HepG2 (cell line): ENCODE results near the gene CFAP46. TPM values are rescaled to one million over a fixed set of nuclear protein-coding genes. Genes with fewer than 3 reads are reported as not detected.

Source experiments
- ATAC-seq: fragments of 200-7000 bp; cut with Tn5 transposase; 3 replicates; pipeline ENCODE4 v1.9.1; 2020; ENCODE audit warnings: mild to moderate bottlenecking, moderate library complexity
- BruUV-seq: library from RNA; stranded (reverse); fragments of 400-500 nt; replicated peaks from 2 replicates; lab custom pipeline; 2021; lab: Mats Ljungman, UMichigan
- CTCF ChIA-PET: fragments of 300-600 bp; formaldehyde crosslinking; extraction: SDS; loops from one replicate; lab custom pipeline; 2021; ENCODE audit warnings: low total read pairs, inconsistent platforms, low intra/inter-chr PET ratio; lab: Yijun Ruan, JAX
- POLR2A ChIA-PET: fragments of 350-600 bp; sonication (Branson Sonifier 250); formaldehyde crosslinking; loops from one replicate; lab custom pipeline; 2020; ENCODE audit warnings: antibody characterized with exemption, inconsistent platforms; lab: Yijun Ruan, JAX
- DNase-seq: peaks from one replicate; pipeline ENCODE4 v3.0.0-alpha.2; 2015; ENCODE audit warnings: low spot score
- FAIRE-seq: peaks from 3 replicates; lab custom pipeline; 2011; peaks lifted over from hg19 to GRCh38; lab: Jason Lieb, UNC
- H2AFZ ChIP-seq: one replicate; pipeline ENCODE4 v1.6.1; 2011; ENCODE audit warnings: low read length, inconsistent platforms
- H3K27ac ChIP-seq: fragments of 300-600 bp; 3 replicates; pipeline ENCODE4 v1.8.0; 2011; ENCODE audit warnings: mixed run types, mild to moderate bottlenecking, mixed read lengths, low read length, inconsistent platforms; ENCODE audit not compliant: insufficient read depth; ENCODE audit errors: extremely low read length
- H3K27me3 ChIP-seq, 2 experiments: fragments of 200-600 bp in 1 of 2; 2 replicates in 1 of 2; 3 replicates in 1 of 2; pipeline versions ENCODE4 v1.6.0 to v1.8.0; 2011; ENCODE audit warnings: low read length in 2 of 2, mild to moderate bottlenecking in 2 of 2, moderate library complexity in 2 of 2, inconsistent platforms in 1 of 2; ENCODE audit not compliant: insufficient read depth in 2 of 2, control insufficient read depth in 1 of 2
- H3K36me3 ChIP-seq, 2 experiments: fragments of 200-600 bp in 1 of 2; replicated peaks in 1 of 2; 2 replicates in 1 of 2; 3 replicates in 1 of 2; pipeline versions ENCODE4 v1.5.1 to v1.8.0; 2011; ENCODE audit warnings: low read length in 2 of 2, inconsistent platforms in 1 of 2; ENCODE audit not compliant: insufficient read depth in 2 of 2, control insufficient read depth in 1 of 2
- H3K4me1 ChIP-seq: 2 replicates; pipeline ENCODE4 v1.5.1; 2012; ENCODE audit warnings: low read length, inconsistent platforms; ENCODE audit not compliant: insufficient read depth
- H3K4me2 ChIP-seq: 2 replicates; pipeline ENCODE4 v1.6.0; 2011; ENCODE audit warnings: low read depth, low read length, inconsistent platforms
- H3K4me3 ChIP-seq, 3 experiments: fragments of 200-600 bp in 1 of 3; sonication (generic), shearing (Covaris generic) in 1 of 3; replicated peaks in 1 of 3; 2 replicates each; pipeline ENCODE4 v1.5.1; 2011 to 2016; ENCODE audit warnings: low read length in 3 of 3, inconsistent platforms in 2 of 3, low read depth in 2 of 3, mild to moderate bottlenecking in 2 of 3, control low read depth in 1 of 3, mixed read lengths in 1 of 3; ENCODE audit not compliant: insufficient read depth in 1 of 3
- H3K79me2 ChIP-seq: one replicate; pipeline ENCODE4 v1.6.1; 2011; ENCODE audit warnings: low read length, inconsistent platforms; ENCODE audit not compliant: insufficient read depth
- H3K9ac ChIP-seq: 2 replicates; pipeline ENCODE4 v1.6.0; 2011; ENCODE audit warnings: mild to moderate bottlenecking, low read depth, low read length, inconsistent platforms; ENCODE audit not compliant: insufficient read depth
- H3K9me3 ChIP-seq: 2 replicates; pipeline ENCODE4 v1.5.1; 2012; ENCODE audit warnings: mild to moderate bottlenecking, low read length
- H4K20me1 ChIP-seq: 2 replicates; pipeline ENCODE4 v1.6.0; 2011; ENCODE audit warnings: inconsistent platforms, mild to moderate bottlenecking, low read length, moderate library complexity; ENCODE audit not compliant: insufficient read depth
- SIX4 ChIP-seq: sonication (generic); formaldehyde crosslinking; IDR thresholded peaks from 2 replicates; pipeline ENCODE4 v1.4.0; 2020; ENCODE audit warnings: missing genetic modification reagents
- SMC3 ChIP-seq: IDR thresholded peaks from 2 replicates; pipeline ENCODE4 v1.6.1; 2011; ENCODE audit warnings: low read length, improper control_type of control experiment
- YEATS4 ChIP-seq: sonication (generic); formaldehyde crosslinking; IDR thresholded peaks from 2 replicates; pipeline ENCODE4 v1.4.0; 2020; ENCODE audit warnings: missing genetic modification reagents, borderline replicate concordance
- ZFAT ChIP-seq: sonication (generic); formaldehyde crosslinking; conservative IDR thresholded peaks from 2 replicates; pipeline ENCODE4 v1.8.1; 2023; ENCODE audit warnings: missing genetic modification reagents, inconsistent platforms
- ZMYM2 ChIP-seq: sonication (generic); formaldehyde crosslinking; IDR thresholded peaks from 2 replicates; pipeline ENCODE4 v1.8.0; 2022; ENCODE audit warnings: mild to moderate bottlenecking, missing genetic modification reagents
- ZNF501 ChIP-seq: sonication (generic); formaldehyde crosslinking; IDR thresholded peaks from 2 replicates; pipeline ENCODE4 v1.5.1; 2020; ENCODE audit warnings: mild to moderate bottlenecking, moderate library complexity, missing genetic modification reagents
- WGBS: methylation state at CpG from one replicate; pipeline ENCODE4 v1.1.6; 2017; ENCODE audit warnings: low lambda C conversion rate; 5-methylcytosine and 5-hydroxymethylcytosine counted together
- in situ Hi-C: cut with HindIII; loops from 2 replicates; pipeline ENCODE4 v1.10.0; 2017; ENCODE audit warnings: low pct_unique_long_range_greater_than_20kb; ENCODE audit not compliant: extremely low pct_ligation_motif_present
- intact Hi-C: fragments of 100-400 bp; cut with micrococcal nuclease; formaldehyde crosslinking; loops from one replicate; pipeline ENCODE4 v1.10.0; 2022; ENCODE audit not compliant: unreplicated experiment
- polyA plus RNA-seq, 8 experiments: library from polyadenylated mRNA; depleted of rRNA in 3 of 8; stranded (reverse) in 7 of 8; unstranded in 1 of 8; fragments of >200 nt; fragmentation: Illumina TruSeq in 4 of 8; extraction: Trizol in 4 of 8; gene quantifications; 2 replicates each; pipeline versions ENCODE4 v1.2.1 to v1.2.3, GENCODE V29; 2011 to 2016; ENCODE audit warnings: low read depth in 4 of 8, missing spikeins in 1 of 8, mixed read lengths in 1 of 8; ENCODE audit not compliant: insufficient read depth in 1 of 8
- total RNA-seq, 5 experiments: library from RNA; depleted of rRNA; stranded (reverse); fragments of >200 nt; fragmentation: Illumina TruSeq; extraction: Trizol; gene quantifications; 2 replicates each; pipeline ENCODE4 v1.2.3, GENCODE V29; 2016; ENCODE audit warnings: low read depth in 1 of 5
- TF ChIP-seq, protein P1 (sequence below): sonication (generic); formaldehyde crosslinking; IDR thresholded peaks from 2 replicates; pipeline ENCODE4 v1.4.0; 2020; ENCODE audit warnings: missing genetic modification reagents
- TF ChIP-seq, protein P2 (sequence below): sonication (generic); formaldehyde crosslinking; IDR thresholded peaks from 2 replicates; pipeline ENCODE4 v1.4.0; 2020; ENCODE audit warnings: missing genetic modification reagents, borderline replicate concordance
- TF ChIP-seq, protein P3 (sequence below): sonication (generic); formaldehyde crosslinking; IDR thresholded peaks from 2 replicates; pipeline ENCODE4 v1.4.0; 2020; ENCODE audit warnings: low read depth, missing genetic modification reagents

Gene CFAP46
- total and polyA plus RNA-seq, 2 of the 13 experiments (the other 11 are each of a cell fraction or from before 2014, with no cell fraction given): 0.24 to 0.84 TPM

DNA sequence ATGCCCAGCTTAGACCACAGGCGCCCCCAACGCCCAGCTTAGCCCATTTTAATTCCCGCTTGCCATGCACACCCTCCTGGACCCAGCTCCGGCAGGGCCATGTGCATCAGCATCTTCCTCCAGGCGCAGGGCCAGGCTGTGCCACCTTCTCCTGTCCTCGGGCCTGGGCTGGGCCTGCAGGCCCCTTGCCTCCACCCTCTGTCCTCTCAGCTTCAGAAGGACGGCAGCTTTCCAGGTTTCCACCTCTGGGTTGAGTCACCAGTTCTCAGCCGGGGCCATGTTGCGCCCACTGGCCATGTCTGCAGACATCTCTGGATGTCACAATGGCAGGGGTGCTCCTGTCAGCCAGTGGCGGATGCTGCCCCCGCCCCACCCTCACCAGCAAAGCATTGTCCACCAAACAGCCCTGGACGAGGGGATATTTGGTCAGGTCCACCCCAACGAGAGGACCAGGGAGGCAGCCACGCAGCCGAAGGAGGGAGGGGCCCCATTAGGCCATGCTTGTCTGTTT, 97.3 kb downstream of the CFAP46 start:
- no peak for DNase-seq
- no peaks in the 10 kb centered on the region for H4K20me1 ChIP-seq
- no peak for ATAC-seq
- H3K9me3 ChIP-seq: peaks cover 18% of the 10 kb centered on the region
- no peak overlapping the region for H3K27ac ChIP-seq
- intact Hi-C loops: no loop called here
- H3K36me3 ChIP-seq: no peaks in the 10 kb centered on the region
- H3K4me2 ChIP-seq: no peak overlapping the region
- H2AFZ ChIP-seq: no peak overlapping the region
- FAIRE-seq: no peak
- WGBS: 40% methylated on average over 9 of the region's 15 CpGs
- in situ Hi-C loops: no loop called here
- BruUV-seq: no TSS peak
- no peaks in the 10 kb centered on the region for H3K79me2 ChIP-seq
- peaks cover 9% of the 10 kb centered on the region; the same call in 1 of the 2 replicates for H3K4me1 ChIP-seq
- TF ChIP-seq, protein P1, sequence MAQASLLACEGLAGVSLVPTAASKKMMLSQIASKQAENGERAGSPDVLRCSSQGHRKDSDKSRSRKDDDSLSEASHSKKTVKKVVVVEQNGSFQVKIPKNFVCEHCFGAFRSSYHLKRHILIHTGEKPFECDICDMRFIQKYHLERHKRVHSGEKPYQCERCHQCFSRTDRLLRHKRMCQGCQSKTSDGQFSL (CRISPR knock-in tag): no peak
- TF ChIP-seq, protein P2, sequence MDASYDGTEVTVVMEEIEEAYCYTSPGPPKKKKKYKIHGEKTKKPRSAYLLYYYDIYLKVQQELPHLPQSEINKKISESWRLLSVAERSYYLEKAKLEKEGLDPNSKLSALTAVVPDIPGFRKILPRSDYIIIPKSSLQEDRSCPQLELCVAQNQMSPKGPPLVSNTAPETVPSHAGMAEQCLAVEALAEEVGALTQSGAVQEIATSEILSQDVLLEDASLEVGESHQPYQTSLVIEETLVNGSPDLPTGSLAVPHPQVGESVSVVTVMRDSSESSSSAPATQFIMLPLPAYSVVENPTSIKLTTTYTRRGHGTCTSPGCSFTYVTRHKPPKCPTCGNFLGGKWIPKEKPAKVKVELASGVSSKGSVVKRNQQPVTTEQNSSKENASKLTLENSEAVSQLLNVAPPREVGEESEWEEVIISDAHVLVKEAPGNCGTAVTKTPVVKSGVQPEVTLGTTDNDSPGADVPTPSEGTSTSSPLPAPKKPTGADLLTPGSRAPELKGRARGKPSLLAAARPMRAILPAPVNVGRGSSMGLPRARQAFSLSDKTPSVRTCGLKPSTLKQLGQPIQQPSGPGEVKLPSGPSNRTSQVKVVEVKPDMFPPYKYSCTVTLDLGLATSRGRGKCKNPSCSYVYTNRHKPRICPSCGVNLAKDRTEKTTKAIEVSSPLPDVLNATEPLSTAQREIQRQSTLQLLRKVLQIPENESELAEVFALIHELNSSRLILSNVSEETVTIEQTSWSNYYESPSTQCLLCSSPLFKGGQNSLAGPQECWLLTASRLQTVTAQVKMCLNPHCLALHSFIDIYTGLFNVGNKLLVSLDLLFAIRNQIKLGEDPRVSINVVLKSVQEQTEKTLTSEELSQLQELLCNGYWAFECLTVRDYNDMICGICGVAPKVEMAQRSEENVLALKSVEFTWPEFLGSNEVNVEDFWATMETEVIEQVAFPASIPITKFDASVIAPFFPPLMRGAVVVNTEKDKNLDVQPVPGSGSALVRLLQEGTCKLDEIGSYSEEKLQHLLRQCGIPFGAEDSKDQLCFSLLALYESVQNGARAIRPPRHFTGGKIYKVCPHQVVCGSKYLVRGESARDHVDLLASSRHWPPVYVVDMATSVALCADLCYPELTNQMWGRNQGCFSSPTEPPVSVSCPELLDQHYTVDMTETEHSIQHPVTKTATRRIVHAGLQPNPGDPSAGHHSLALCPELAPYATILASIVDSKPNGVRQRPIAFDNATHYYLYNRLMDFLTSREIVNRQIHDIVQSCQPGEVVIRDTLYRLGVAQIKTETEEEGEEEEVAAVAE (CRISPR knock-in tag): no peak
- no peak for TF ChIP-seq ZNF501 (CRISPR knock-in tag)
- TF ChIP-seq SMC3: no peak
- TF ChIP-seq SIX4 (CRISPR knock-in tag): no peak
- TF ChIP-seq ZFAT: no peak
- TF ChIP-seq YEATS4 (CRISPR knock-in tag): no peak
- TF ChIP-seq ZMYM2: no peak
- TF ChIP-seq, protein P3, sequence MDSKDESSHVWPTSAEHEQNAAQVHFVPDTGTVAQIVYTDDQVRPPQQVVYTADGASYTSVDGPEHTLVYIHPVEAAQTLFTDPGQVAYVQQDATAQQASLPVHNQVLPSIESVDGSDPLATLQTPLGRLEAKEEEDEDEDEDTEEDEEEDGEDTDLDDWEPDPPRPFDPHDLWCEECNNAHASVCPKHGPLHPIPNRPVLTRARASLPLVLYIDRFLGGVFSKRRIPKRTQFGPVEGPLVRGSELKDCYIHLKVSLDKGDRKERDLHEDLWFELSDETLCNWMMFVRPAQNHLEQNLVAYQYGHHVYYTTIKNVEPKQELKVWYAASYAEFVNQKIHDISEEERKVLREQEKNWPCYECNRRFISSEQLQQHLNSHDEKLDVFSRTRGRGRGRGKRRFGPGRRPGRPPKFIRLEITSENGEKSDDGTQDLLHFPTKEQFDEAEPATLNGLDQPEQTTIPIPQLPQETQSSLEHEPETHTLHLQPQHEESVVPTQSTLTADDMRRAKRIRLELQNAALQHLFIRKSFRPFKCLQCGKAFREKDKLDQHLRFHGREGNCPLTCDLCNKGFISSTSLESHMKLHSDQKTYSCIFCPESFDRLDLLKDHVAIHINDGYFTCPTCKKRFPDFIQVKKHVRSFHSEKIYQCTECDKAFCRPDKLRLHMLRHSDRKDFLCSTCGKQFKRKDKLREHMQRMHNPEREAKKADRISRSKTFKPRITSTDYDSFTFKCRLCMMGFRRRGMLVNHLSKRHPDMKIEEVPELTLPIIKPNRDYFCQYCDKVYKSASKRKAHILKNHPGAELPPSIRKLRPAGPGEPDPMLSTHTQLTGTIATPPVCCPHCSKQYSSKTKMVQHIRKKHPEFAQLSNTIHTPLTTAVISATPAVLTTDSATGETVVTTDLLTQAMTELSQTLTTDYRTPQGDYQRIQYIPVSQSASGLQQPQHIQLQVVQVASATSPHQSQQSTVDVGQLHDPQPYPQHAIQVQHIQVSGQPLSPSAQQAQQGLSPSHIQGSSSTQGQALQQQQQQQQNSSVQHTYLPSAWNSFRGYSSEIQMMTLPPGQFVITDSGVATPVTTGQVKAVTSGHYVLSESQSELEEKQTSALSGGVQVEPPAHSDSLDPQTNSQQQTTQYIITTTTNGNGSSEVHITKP (CRISPR knock-in tag): no peak
- ChIA-PET POLR2A (no interaction called here), CTCF (no interaction called here)
- peaks cover 11 to 48% of the 10 kb centered on the region in 2 experiments; a peak in 4 of 5 replicates for H3K27me3 ChIP-seq
- no peak overlapping the region for H3K9ac ChIP-seq
- no peak overlapping the region for H3K4me3 ChIP-seq
